ENCODE measurements around the gene ANKRD10. TPM values are rescaled to one million over a fixed set of nuclear protein-coding genes. Genes with fewer than 3 reads are reported as not detected.

Gene ANKRD10
- total and polyA plus RNA-seq, 2 donors from 2014 or later: 64.9 to 159 TPM

DNA sequence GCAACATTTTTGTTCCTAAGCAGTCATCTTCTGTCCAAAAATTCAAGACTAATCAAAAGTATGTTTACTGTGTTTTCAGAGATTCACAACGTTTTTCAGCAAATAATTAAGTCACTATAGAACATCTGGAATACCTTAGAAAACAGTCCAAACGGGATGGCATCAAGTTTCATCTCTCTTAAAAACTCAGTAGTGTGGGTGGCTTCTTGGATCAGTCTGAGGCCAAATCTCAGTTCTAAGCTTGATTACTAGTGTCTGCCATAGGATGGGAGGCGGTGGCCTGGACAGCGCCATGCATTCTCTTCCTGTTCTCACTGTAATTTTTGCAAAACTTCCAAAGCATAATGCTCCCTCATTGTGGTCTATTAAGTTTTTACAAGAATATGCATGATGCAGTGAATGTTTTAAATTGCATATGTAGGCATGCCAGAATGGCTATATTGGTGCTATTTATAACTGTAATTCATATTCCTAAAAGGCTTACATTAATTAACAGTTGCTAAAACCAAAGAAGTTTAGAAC is 37.1 kb downstream of the ANKRD10 start:
- Histone ChIP-seq H3K27me3 (ENCODE audit: control insufficient read depth, insufficient read depth, low read length) (no peaks in the 10 kb centered on the region), H3K27ac (ENCODE audit: low read depth in 2 of 2, low read length in 2 of 2) (no peak overlapping the region), H3K36me3 (ENCODE audit: control insufficient read depth in 2 of 3, insufficient read depth in 3 of 3, low read length in 3 of 3) (peaks cover 0 to 5% (median 0%) of the 10 kb centered on the region in 3 donors), H3K4me1 (ENCODE audit: control insufficient read depth in 2 of 3, insufficient read depth in 2 of 3, low read depth in 1 of 3, low read length in 3 of 3) (peaks cover 0 to 6% (median 5%) of the 10 kb centered on the region in 3 donors), H3K9me3 (ENCODE audit: control insufficient read depth in 2 of 3, insufficient read depth in 1 of 3, low read length in 3 of 3) (no peaks in the 10 kb centered on the region), H3K9ac (ENCODE audit: low read length in 3 of 3) (no peak overlapping the region), H3K4me3 (ENCODE audit: low read length in 3 of 3) (no peak overlapping the region)
- intact Hi-C loops (cut with DNase I): no loop called here
- FAIRE-seq (no peak), DNase-seq (no peak)
- TF ChIP-seq, protein P1, sequence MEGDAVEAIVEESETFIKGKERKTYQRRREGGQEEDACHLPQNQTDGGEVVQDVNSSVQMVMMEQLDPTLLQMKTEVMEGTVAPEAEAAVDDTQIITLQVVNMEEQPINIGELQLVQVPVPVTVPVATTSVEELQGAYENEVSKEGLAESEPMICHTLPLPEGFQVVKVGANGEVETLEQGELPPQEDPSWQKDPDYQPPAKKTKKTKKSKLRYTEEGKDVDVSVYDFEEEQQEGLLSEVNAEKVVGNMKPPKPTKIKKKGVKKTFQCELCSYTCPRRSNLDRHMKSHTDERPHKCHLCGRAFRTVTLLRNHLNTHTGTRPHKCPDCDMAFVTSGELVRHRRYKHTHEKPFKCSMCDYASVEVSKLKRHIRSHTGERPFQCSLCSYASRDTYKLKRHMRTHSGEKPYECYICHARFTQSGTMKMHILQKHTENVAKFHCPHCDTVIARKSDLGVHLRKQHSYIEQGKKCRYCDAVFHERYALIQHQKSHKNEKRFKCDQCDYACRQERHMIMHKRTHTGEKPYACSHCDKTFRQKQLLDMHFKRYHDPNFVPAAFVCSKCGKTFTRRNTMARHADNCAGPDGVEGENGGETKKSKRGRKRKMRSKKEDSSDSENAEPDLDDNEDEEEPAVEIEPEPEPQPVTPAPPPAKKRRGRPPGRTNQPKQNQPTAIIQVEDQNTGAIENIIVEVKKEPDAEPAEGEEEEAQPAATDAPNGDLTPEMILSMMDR (IDR thresholded peaks at IDR 0.05; ENCODE audit: borderline replicate concordance, extremely low read depth, insufficient read depth): no peak

DNA sequence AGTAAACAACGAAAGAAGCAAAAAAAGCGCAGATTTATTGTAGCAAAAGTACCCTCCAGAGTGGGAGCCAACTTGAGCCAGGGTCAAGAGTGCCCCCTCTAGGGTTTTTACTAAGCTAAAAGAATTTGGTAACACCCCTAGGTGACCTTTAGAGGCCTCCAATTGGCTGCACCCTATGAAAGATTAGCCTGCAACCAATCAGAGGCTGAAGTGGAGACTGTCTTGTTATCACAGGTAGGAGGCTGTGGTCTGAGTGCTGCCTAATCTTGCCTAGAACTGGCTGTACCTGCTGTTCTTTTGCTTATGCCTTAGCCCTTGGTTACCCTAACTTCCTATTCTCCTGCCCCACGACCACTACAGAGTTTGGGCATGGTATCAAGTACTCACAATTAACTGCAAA is 38.3 kb downstream of the ANKRD10 start:
- intact Hi-C loops (cut with DNase I): no loop called here
- no peak overlapping the region for H3K27ac ChIP-seq (ENCODE audit: low read depth in 2 of 2, low read length in 2 of 2)
- H3K4me1 ChIP-seq (ENCODE audit: control insufficient read depth in 2 of 3, insufficient read depth in 2 of 3, low read depth in 1 of 3, low read length in 3 of 3): peaks cover 0 to 6% (median 5%) of the 10 kb centered on the region in 3 donors
- DNase-seq (no peak), FAIRE-seq (no peak)
- no peaks in the 10 kb centered on the region for H3K9me3 ChIP-seq (ENCODE audit: control insufficient read depth in 2 of 3, insufficient read depth in 1 of 3, low read length in 3 of 3)
- no peak overlapping the region for H3K4me3 ChIP-seq (ENCODE audit: low read length in 3 of 3)
- no peaks in the 10 kb centered on the region for H3K27me3 ChIP-seq (ENCODE audit: control insufficient read depth, insufficient read depth, low read length)
- peaks cover 0 to 5% (median 0%) of the 10 kb centered on the region in 3 donors for H3K36me3 ChIP-seq (ENCODE audit: control insufficient read depth in 2 of 3, insufficient read depth in 3 of 3, low read length in 3 of 3)
- TF ChIP-seq, protein P1 (IDR thresholded peaks at IDR 0.05; ENCODE audit: borderline replicate concordance, extremely low read depth, insufficient read depth): no peak
- H3K9ac ChIP-seq (ENCODE audit: low read length in 3 of 3): no peak overlapping the region

DNA sequence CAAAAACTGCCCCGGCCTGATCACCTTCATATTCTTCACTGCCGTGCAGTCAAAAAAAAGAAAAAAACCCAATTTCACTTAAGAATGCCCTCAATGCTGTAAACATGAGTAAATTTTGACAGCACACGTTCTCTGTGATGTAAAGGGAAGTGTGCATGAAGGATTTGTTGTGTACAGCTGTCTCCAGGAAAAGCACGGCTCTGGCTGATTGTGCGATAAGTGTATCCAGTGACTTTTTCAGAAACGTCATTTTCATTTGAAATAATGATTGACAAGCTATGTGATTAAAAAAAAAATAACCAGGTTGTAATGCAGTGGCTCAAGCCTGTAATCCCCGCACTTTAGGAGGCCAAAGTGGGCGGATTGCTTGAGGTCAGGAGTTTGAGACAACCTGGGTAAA is 39.6 kb downstream of the ANKRD10 start:
- Histone ChIP-seq H3K36me3 (ENCODE audit: control insufficient read depth in 2 of 3, insufficient read depth in 3 of 3, low read length in 3 of 3) (peaks cover 0 to 5% (median 0%) of the 10 kb centered on the region in 3 donors), H3K4me1 (ENCODE audit: control insufficient read depth in 2 of 3, insufficient read depth in 2 of 3, low read depth in 1 of 3, low read length in 3 of 3) (peaks cover 5 to 13% (median 10%) of the 10 kb centered on the region in 3 donors), H3K9ac (ENCODE audit: low read length in 3 of 3) (no peak overlapping the region), H3K27me3 (ENCODE audit: control insufficient read depth, insufficient read depth, low read length) (no peaks in the 10 kb centered on the region), H3K4me3 (ENCODE audit: low read length in 3 of 3) (peak overlapping the region in 2 of 3 donors; percentile 4 to 43), H3K9me3 (ENCODE audit: control insufficient read depth in 2 of 3, insufficient read depth in 1 of 3, low read length in 3 of 3) (no peaks in the 10 kb centered on the region), H3K27ac (ENCODE audit: low read depth in 2 of 2, low read length in 2 of 2) (no peak overlapping the region)
- peak in 1 of 5 donors; percentile 45 for DNase-seq
- intact Hi-C loops (cut with DNase I): no loop called here
- FAIRE-seq: no peak
- TF ChIP-seq, protein P1 (IDR thresholded peaks at IDR 0.05; ENCODE audit: borderline replicate concordance, extremely low read depth, insufficient read depth): no peak
